ENCODE measurements around the gene TRERF1. TPM values are rescaled to one million over a fixed set of nuclear protein-coding genes. Genes with fewer than 3 reads are reported as not detected.
"Not testable (repeated sequence)": the region's sequence is repeated elsewhere in the genome, so short reads cannot be mapped to it uniquely, and the experiment has no call there.

TRERF1 gene
- total RNA-seq, 2 donors from 2014 or later = 33.2 to 35.3 TPM

DNA sequence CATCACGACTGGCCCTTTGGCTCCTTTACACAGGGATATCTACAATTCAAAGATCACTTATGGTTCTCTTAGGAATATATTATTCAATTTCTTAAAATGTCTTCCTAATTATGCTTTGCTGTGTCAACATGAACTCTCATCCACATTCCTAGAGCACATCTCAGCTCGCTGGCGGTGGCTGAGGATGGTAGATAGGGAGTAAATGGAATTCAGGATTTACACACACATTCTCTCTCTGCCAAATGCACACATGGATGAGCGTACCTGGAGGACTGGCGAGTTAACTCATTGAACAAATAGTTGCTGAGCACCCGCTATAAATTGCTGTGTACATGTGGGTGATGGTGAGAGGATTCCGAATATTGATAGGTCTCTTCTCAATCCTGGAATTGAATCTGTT, 229.3 kb downstream of the TRERF1 start:
- Mint-ChIP-seq H3K4me3 (no peak overlapping the region), H3K27ac (no peak overlapping the region), H3K27me3 (no peaks in the 10 kb centered on the region), H3K4me1 (ENCODE audit: low read depth in 2 of 2) (peaks cover 7 to 11% of the 10 kb centered on the region in 2 donors), H3K36me3 (peaks cover 3% of the 10 kb centered on the region), H3K9me3 (no peaks in the 10 kb centered on the region)
- no peak for ATAC-seq
- no peak for DNase-seq (ENCODE audit: low spot score)

DNA sequence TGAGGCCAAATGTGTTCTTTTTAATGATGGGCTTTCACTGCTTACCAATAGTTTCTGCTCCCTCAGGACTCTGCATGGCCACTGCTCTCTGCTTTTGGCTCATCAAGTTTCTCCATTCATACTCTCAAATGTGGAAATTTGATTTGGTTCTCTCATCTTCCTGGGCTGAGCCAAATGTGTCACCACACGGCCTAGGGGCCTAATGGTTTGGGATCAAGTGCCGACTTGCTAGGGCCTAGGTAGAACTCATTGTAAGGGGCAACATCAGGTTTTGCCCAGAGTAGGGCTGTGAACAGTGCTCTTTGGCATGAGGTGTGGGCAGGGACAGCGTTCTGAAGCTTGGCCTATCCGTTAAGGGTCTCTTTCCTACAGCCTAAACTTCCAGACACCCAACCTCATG, 230.2 kb downstream of the TRERF1 start:
- no peak for ATAC-seq
- Mint-ChIP-seq H3K4me3 (no peak overlapping the region), H3K27me3 (no peaks in the 10 kb centered on the region), H3K4me1 (ENCODE audit: low read depth in 2 of 2) (peaks cover 8 to 13% of the 10 kb centered on the region in 2 donors), H3K36me3 (peaks cover 5% of the 10 kb centered on the region), H3K27ac (peak overlapping the region in 1 of 2 donors; percentile 51), H3K9me3 (no peaks in the 10 kb centered on the region)
- DNase-seq (ENCODE audit: low spot score) = no peak

DNA sequence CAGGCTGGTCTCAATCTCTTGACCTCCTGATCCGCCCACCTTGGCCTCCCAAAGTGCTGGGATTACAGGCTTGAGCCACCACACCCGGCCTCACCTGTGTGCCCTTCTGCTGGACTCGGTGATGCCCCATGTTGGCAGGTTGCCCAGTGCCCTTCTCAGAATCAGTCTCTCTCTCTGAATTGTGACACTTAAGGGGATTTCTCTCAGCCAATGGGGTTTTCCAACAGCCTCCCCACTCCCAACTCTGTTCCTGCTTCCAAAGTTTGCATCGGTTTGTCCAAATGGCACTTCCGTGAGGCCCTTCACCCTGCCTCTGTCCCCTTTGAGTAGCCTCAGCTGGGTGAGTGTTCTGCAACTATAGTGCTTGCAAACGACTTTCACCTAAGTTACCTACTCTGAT, 230.9 kb downstream of the TRERF1 start:
- no peak for DNase-seq (ENCODE audit: low spot score)
- Mint-ChIP-seq H3K9me3 (no peaks in the 10 kb centered on the region), H3K36me3 (peaks cover 5% of the 10 kb centered on the region), H3K27me3 (no peaks in the 10 kb centered on the region), H3K27ac (no peak overlapping the region), H3K4me1 (ENCODE audit: low read depth in 2 of 2) (peaks cover 12 to 13% of the 10 kb centered on the region in 2 donors), H3K4me3 (no peak overlapping the region)
- ATAC-seq = no peak

DNA sequence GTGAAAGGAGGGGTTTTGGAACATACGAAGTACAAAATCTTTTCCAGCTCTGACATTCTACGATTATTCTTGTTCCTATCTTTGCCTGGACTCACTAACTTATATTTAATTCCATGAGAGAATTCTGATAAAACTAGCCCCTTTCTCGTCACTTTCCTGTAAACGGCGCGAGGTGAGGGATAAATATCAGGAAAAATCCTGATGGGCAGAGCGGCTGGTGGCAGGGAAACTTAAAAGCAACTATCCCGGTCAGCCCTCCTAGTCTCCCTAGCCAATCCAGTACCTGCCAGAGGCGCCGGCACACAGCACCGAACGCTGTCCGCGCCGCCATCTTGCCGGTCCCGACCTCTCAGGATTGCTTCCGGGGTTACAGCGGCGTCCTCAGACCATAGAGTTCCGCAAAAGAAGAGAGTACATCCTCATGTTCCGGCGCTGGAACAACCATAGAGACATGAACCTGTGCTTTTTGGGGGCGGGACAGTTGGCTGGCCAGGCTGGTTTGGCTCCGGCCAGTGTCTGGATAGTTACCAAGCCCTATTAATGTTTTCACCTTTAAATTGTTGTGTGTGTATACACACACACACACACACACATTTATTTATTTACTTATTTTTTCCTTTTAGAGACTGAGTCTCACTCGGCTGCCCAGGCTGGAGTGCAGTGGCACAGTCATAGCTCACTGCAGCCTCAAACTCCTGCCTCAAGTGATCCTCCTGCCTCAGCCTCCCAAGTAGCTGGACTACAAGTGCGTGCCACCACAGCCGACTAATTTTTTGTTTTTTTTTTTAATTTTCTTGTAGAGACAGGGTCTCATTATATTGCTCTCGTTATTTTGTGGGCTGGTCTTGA, 234.0 kb downstream of the TRERF1 start, which contains the start of gene MRPS10:
Gene MRPS10 (minus strand): TSS at position 343 of the 849 bp plus-strand sequence. CDS start 12 bp downstream, at position 331.
- Mint-ChIP-seq H3K27me3 (no peaks in the 10 kb centered on the region), H3K36me3 (peaks cover 10% of the 10 kb centered on the region), H3K9me3 (no peaks in the 10 kb centered on the region), H3K27ac (peak within 1 kb of the TSS; percentile 92 to 98), H3K4me3 (peak within 1 kb of the TSS; percentile 96), H3K4me1 (ENCODE audit: low read depth in 2 of 2) (peaks cover 11 to 17% of the 10 kb centered on the region in 2 donors)
- ATAC-seq = peak; percentile 100
- DNase-seq (ENCODE audit: low spot score) = peak; percentile 93

DNA sequence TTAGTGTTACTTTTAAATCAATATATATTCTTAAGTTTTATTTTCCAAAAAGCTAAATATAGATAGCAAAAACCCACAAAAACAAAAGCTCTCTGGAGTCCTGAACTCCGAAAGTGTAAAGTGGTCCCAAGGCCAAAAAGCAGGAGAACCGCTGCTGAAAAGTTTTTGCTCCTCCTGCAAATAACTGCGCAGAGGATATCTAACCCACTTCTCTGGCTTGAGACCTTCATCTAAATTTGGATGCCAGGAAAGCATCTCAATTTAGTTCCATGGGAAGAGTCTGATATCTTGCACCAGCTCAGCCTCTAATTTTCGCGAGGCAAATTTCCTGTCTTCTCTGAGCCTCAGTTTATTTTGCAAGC, 234.6 kb downstream of the TRERF1 start:
- H3K4me3 Mint-ChIP-seq = peak overlapping the region; percentile 96
- H3K27me3 Mint-ChIP-seq = no peaks in the 10 kb centered on the region
- peaks cover 16% of the 10 kb centered on the region for H3K36me3 Mint-ChIP-seq
- ATAC-seq (no peak), DNase-seq (ENCODE audit: low spot score) (no peak)
- H3K9me3 Mint-ChIP-seq = no peaks in the 10 kb centered on the region
- peaks cover 11 to 17% of the 10 kb centered on the region in 2 donors for H3K4me1 Mint-ChIP-seq (ENCODE audit: low read depth in 2 of 2)
- H3K27ac Mint-ChIP-seq = peak overlapping the region; percentile 92 to 98

DNA sequence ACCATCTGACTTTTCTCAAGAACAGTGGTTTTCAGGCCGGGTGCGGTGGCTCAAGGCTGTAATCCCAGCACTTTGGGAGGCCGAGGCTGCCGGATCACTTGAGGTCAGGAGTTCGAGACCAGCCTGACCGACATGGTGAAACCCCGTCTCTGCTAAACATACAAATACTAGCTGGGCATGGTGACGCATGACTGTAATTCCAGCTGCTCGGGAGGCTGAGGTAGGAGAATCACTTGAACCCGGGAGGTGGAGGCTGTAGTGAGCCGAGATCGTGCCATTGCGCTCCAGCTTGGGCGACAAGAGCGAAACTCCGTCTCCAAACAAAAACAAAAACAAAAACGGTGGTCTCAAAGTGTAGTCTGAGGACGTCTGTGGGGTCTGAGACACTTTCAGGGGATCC, 235.2 kb downstream of the TRERF1 start:
- not testable (repeated sequence) for H3K27me3 Mint-ChIP-seq; DNase-seq (ENCODE audit: low spot score); H3K9me3 Mint-ChIP-seq; ATAC-seq
- Mint-ChIP-seq H3K4me1 (ENCODE audit: low read depth in 2 of 2) (peaks cover 11 to 17% of the 10 kb centered on the region in 2 donors), H3K36me3 (peaks cover 16% of the 10 kb centered on the region), H3K4me3 (peak overlapping the region; percentile 78), H3K27ac (peak overlapping the region; percentile 63 to 74)

DNA sequence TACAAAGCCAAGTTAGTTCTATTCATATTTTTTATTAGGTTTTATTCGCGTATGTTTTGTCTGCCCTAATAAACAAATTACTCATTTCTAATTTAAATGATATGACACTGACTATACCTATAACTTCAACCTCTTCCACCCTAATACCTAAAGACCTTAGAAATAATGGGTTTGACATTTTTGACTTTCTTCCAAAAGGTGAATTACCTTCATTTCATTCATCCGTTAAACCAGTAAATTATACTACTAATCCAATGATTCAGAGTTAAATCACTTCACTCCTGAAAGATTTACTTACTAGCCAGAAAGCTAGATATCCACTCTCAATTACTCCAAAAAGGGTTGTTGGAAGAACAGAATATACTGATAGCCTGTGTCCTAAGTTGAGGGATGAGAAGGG, 239.3 kb downstream of the TRERF1 start:
- peaks cover 20% of the 10 kb centered on the region for H3K36me3 Mint-ChIP-seq
- H3K27me3 Mint-ChIP-seq = no peaks in the 10 kb centered on the region
- DNase-seq (ENCODE audit: low spot score) (no peak), ATAC-seq (no peak)
- no peak overlapping the region for H3K4me3 Mint-ChIP-seq
- no peaks in the 10 kb centered on the region for H3K9me3 Mint-ChIP-seq
- peak overlapping the region in 1 of 2 donors; percentile 15 for H3K27ac Mint-ChIP-seq
- H3K4me1 Mint-ChIP-seq (ENCODE audit: low read depth in 2 of 2) = peaks cover 6 to 10% of the 10 kb centered on the region in 2 donors

DNA sequence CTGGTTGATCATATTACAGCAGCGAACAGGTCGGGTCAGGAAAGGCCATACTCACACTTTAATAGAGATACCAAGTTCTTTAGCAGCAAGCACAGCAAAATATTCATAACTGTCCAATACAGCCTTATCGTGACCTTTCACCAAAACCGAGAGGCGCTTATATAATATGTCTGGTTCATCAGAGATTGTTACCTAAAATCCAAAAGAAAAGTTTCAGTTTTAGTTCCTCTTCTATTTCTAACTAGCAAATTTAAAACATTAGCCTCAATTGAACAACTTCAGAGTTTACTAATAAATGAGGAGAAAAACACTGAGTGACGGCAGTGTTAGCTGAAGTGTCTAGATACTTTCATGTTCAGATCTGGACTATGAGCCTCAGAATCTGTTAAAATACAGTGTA, 240.0 kb downstream of the TRERF1 start:
- Mint-ChIP-seq H3K27me3 (no peaks in the 10 kb centered on the region), H3K9me3 (no peaks in the 10 kb centered on the region), H3K27ac (no peak overlapping the region), H3K36me3 (peaks cover 19% of the 10 kb centered on the region), H3K4me3 (no peak overlapping the region), H3K4me1 (ENCODE audit: low read depth in 2 of 2) (peaks cover 5 to 9% of the 10 kb centered on the region in 2 donors)
- ATAC-seq (no peak), DNase-seq (ENCODE audit: low spot score) (no peak)

DNA sequence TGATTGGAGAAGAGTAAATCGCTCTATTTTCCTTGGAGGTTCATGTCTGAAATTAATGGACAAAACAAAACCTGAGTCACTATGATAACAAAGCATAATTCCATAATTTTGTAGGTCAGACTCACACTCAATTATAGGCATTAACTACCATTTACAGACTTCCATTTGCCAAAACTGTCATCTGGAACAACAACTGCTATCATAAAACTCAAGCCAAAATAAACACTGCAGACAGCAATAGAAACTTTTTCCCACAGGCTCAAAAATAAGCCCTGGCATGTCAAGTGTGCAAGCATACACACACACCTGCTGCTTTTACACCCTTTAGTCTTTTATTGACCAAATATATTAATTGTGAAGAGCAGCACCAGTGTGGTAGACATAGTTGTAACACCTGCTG, 241.2 kb downstream of the TRERF1 start:
- Mint-ChIP-seq H3K27me3 (no peaks in the 10 kb centered on the region), H3K27ac (no peak overlapping the region), H3K9me3 (no peaks in the 10 kb centered on the region)

DNA sequence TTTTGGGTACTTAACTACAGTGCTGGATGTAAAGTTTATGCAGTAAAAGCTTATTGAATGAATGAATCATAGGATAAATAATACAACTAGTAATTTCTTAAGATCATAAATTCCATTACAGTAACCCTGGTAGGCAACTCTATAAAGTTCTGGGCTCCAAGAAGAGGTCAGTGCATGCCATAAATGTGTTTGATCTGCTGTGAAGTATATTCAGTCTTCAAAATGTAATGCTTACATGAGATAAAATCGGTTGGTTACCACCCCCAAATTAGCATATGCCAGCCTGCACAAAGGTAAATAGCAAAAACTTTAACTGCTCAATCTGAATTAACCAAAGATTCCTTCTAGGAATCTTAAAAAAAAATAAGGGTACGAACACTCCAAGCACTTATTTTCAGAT, 244.2 kb downstream of the TRERF1 start:
- H3K4me3 Mint-ChIP-seq; ATAC-seq; H3K9me3 Mint-ChIP-seq; H3K4me1 Mint-ChIP-seq (ENCODE audit: low read depth in 2 of 2); DNase-seq (ENCODE audit: low spot score); H3K27ac Mint-ChIP-seq; H3K27me3 Mint-ChIP-seq: not testable (repeated sequence)
- H3K36me3 Mint-ChIP-seq = peaks cover 11% of the 10 kb centered on the region

More for the DNA sequence above, 241.2 kb downstream of the TRERF1 start:
- DNase-seq (ENCODE audit: low spot score) (no peak), ATAC-seq (no peak)
- Mint-ChIP-seq H3K4me3 (no peak overlapping the region), H3K36me3 (peaks cover 19% of the 10 kb centered on the region), H3K4me1 (ENCODE audit: low read depth in 2 of 2) (peaks cover 4 to 5% of the 10 kb centered on the region in 2 donors)

DNA sequence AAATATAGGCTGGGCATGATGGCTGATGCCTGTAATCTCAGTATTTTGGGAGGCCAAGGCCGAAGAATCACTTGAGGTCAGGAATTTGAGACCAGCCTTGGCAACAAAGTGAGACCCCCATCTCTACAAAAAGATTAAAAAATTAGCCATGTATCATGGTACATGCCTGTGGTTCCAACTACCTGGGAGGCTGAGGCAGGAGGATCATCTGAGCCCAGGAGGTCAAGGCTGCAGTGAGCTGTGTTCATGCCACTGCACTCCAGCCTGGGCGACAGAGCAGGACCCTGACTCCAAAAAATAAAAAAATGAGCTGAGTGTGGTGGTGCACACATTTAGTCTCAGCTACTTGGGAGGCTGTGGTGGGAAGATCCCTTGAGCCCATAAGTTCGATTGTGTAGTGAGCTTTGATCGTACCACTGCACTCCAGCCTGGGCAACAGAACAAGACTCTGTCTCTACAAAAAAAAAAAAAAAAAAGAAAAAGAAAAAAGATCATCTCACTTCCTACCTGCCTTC, 246.9 kb downstream of the TRERF1 start:
- H3K36me3 Mint-ChIP-seq = peaks cover 17% of the 10 kb centered on the region
- ATAC-seq (no peak), DNase-seq (ENCODE audit: low spot score) (no peak)
- peaks cover 6 to 9% of the 10 kb centered on the region in 2 donors for H3K4me1 Mint-ChIP-seq (ENCODE audit: low read depth in 2 of 2)
- H3K27ac Mint-ChIP-seq = no peak overlapping the region
- no peak overlapping the region for H3K4me3 Mint-ChIP-seq
- H3K27me3 Mint-ChIP-seq = no peaks in the 10 kb centered on the region
- no peaks in the 10 kb centered on the region for H3K9me3 Mint-ChIP-seq

DNA sequence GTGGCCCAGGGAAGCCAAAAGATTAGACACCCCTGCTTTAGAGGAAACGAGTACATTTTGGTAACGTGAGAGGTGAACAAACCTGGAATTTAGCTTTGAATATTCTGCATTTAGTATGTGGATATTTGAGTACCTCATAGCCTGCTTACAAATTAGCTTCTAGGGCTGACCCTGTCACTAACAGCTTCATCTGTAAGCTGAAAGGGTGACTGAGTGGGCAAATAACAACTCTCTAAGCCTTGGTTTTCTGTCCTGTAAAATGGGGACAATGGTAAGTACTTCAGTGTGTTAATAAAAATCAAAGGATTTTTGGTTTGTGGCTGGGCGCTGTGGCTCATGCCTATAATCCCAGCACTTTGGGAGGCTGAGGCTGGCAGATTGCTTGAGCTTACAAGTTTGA, 248.5 kb downstream of the TRERF1 start:
- peaks cover 6 to 13% of the 10 kb centered on the region in 2 donors for H3K4me1 Mint-ChIP-seq (ENCODE audit: low read depth in 2 of 2)
- no peak for DNase-seq (ENCODE audit: low spot score)
- H3K27me3 Mint-ChIP-seq = no peaks in the 10 kb centered on the region
- no peak overlapping the region for H3K27ac Mint-ChIP-seq
- no peaks in the 10 kb centered on the region for H3K9me3 Mint-ChIP-seq
- H3K4me3 Mint-ChIP-seq = no peak overlapping the region
- ATAC-seq = no peak
- peaks cover 16% of the 10 kb centered on the region for H3K36me3 Mint-ChIP-seq

DNA sequence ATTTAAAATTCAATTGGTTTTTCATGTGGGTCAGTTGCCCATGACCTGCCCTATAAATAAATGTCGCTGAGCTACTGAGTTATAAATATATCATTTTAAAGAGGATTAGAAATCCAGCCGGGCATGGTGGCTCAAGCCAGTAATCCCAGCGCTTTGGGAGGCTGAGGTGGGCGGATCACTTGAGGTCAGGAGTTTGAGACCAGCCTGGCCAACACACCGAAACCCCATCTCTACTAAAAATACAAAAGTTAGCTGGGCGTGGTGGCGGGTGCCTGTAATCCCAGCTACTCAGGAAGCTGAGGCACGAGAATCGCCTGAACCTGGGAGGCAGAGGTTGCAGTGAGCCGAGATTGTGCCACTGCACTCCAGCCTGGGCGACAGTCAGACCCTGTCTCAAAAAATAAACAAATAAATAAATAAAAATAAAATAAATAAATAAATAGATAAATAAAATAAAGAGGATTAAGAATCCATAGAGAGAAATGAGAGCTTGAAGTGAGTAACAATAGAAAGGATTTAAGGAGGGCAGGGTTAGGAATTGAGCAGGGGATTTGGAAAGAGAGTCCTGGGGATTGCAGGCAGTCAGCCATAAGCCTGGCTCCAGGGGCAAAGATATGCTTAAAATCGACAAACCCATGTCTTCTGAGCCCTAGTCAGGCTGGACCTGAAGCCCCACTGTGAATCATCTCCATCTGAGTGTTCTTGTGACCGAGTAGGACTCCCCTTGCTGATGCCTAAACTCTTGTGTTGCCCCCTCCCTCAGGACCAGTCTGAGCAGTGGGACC, 249.4 kb downstream of the TRERF1 start:
- not testable (repeated sequence) for H3K27ac Mint-ChIP-seq; H3K27me3 Mint-ChIP-seq; H3K9me3 Mint-ChIP-seq; ATAC-seq; DNase-seq (ENCODE audit: low spot score); H3K4me3 Mint-ChIP-seq
- Mint-ChIP-seq H3K36me3 (peaks cover 11% of the 10 kb centered on the region), H3K4me1 (ENCODE audit: low read depth in 2 of 2) (peaks cover 6 to 13% of the 10 kb centered on the region in 2 donors)

DNA sequence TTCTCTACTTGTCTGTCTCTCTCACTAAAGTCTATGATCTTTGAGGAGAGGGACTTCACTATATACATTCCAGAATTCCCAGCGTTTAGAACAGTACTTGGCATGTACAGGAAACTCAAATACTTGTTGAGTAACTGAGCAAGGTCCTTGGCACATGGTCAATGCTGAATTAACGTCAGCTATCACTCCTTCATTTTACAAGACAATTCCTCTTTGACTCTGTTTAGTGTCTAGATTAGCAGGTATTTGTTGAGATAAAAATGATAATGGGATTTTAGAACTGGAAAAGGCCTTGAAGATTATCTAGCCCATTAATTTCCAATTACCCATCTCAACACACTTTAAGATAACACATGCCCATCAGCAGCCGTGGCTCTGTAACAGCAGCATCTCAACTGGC, 250.3 kb downstream of the TRERF1 start:
- Mint-ChIP-seq H3K4me3 (no peak overlapping the region), H3K27ac (no peak overlapping the region), H3K4me1 (ENCODE audit: low read depth in 2 of 2) (peaks cover 6 to 13% of the 10 kb centered on the region in 2 donors), H3K27me3 (no peaks in the 10 kb centered on the region), H3K36me3 (peaks cover 11% of the 10 kb centered on the region), H3K9me3 (no peaks in the 10 kb centered on the region)
- DNase-seq (ENCODE audit: low spot score) (no peak), ATAC-seq (no peak)

Data from natural killer cell treated with Interleukin-12 subunit alpha and Interleukin-12 subunit beta and Interleukin-15 and Interleukin-18, amount 100 ng/mL, for 72 hours (primary cell).